Hematopoietic multipotent progenitor cell treated with erythropoietin and hydrocortisone succinate and interleukin-3 and kit ligand, for 4 days (in vitro differentiated cells): ENCODE measurements around the gene PRKAG2.
"Not testable (repeated sequence)": the region's sequence is repeated elsewhere in the genome, so short reads cannot be mapped to it uniquely, and the experiment has no call there.

Experiments used
- DNase-seq: peaks from one replicate; pipeline ENCODE4 v3.0.0-alpha.2; 2015

The PRKAG2 gene

DNA sequence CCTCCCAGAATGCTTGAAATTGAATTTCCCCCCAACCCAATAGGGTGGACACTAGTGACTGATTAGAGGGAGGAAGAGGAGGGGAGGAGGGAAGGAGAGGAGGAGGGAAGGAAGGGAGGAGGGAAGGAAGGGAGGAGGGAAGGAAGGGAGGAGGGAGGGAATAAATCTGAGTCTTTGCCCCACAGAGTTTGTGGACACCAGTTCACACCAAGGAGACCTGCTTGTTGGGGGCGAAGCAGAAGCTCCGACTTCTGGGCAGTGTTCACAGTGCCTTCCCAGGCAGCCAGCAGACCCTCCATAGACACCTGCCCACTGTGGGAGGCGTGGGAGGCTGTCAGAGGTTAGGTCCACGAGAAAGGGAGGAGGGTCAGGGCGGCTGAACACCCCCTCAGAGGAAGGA, 44.8 kb downstream of the PRKAG2 start:
- no peak for DNase-seq

DNA sequence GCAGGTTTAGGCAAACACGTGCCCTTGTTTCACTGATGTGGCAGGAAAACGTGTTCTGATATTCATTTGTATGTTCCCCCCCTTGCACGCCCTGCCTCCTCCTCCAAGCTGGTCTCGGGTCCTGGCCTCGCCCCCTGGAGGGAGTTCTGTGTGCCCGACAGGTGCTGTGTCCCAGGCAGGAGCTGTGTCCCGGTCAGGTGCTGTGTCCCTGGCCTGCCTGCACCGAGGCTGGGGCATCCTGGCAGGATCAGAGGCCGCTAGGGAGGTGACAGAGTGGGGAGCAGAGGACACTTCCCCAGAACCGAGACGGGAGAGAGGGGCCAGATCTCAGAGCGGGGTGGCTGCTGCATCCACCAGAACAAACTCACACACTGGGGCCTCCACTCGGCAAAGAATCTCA, 45.3 kb downstream of the PRKAG2 start:
- no peak for DNase-seq

DNA sequence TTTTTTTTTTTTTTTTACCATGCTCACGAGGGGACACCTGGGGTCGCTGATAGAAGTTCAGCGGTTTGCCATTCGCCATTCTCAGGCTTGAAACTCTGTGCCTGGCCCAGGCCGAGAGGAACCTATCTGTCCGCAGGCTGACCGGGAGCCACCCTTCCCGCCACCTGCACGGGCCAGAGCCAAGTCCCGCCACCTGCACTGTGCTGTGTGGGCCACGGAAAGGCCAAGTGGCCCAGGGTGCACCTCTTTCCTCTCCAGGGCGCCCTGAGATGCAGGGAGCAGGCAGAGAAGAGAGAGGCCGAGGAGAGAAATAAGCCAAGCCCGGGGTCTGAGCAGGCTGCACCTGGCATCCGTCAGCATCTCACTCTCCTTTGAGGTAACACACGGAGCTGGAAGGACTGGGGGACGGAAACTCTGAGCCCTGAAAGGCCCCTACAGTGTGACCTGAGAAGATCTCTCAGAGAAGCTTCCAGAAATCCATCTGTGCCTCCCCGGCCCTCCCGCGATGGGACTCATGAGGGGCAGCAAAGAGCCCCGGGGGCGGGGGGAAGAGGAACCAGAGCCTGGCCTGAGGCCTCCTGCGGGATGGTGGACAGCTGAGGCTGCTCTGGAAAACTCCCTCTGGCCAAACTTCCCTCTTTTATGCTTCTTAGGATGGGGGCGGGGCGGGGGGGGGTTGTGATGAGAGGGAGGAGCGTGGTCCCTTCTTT, 46.6 kb downstream of the PRKAG2 start:
- no peak for DNase-seq

DNA sequence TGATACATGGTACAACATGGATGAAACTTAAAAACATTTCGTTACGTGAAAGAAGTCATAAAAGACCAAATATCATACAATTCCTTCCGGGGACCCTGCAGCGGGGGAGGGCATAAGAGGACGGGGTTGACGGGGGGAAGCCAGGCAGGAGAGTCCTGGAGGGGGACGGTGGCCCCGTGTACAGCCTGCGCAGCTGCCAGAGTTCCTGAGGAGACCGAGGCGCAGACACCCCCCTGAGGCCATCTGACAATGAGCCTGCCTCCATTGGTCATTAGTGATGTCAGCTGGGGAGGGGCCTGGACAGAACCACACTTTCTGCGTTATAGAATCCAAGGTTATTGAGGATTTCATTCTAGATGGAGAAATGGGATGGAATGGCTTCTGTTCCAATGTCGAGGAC, 47.2 kb downstream of the PRKAG2 start:
- DNase-seq, result no peak

- DNase-seq, result no peak
Measured at GRCh38 chr7:151827620-151828019, 49.3 kb downstream of the PRKAG2 start.

- DNase-seq, result not testable (repeated sequence)
Measured at GRCh38 chr7:151826316-151826715, 50.6 kb downstream of the PRKAG2 start.

DNA sequence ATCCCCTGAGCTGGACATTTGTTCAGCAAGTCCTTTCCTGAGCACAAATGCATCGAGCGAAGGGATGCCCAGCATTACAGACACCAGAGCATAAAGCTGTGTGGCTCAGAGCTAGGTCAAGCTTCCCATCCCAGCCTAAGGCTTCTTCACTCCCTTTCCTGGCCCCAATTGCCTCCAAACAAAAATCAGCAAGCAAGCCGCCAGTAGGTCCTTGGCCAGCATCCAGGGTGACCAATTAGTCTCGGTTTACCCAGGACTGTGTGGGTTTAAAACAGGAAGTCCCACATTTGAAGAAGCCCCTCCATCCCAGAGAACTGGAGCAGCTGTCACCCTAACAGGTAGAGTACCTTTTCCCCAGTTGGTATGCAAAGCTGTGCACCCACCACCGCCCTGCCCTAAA, 51.2 kb downstream of the PRKAG2 start:
- DNase-seq, result no peak

DNA sequence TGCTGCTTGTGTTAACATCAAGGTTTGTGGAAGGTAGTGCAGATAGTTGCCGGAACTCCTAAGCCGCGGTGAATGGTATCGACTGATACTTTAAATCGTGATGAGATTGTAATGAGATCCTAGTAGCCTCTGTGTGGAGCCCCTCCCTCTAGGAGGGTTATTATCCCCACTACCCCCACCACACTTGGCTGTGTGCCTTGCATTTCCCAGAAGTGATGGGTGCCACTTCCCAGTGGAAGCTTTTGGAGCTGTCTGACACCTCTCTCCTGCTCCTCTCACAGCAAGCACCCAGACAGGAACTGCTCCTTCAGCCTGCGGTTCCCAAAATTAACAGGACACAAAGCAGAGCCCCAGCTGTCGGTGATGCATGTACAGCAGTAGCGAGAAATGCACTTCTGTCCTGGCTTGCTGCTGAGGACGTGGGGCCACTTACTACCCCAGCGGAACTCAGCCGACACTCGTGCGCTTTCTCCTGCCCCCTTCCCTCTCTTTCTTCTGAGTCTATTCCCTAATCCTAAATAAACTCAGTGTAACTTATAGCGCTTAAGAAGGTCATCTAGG, 52.5 kb downstream of the PRKAG2 start:
- DNase-seq, result no peak

GRCh38 chr7:151823566-151824372, 53.1 kb downstream of the PRKAG2 start:
- no peak for DNase-seq

GRCh38 chr7:151822541-151823181, 54.3 kb downstream of the PRKAG2 start:
- DNase-seq, result no peak

GRCh38 chr7:151821806-151822540, 54.9 kb downstream of the PRKAG2 start:
- no peak for DNase-seq

- no peak for DNase-seq
Measured at GRCh38 chr7:151821226-151821625, 55.7 kb downstream of the PRKAG2 start.

- no peak for DNase-seq
Measured at GRCh38 chr7:151820491-151821105, 56.3 kb downstream of the PRKAG2 start.

GRCh38 chr7:151819866-151820265, 57.0 kb downstream of the PRKAG2 start:
- DNase-seq, result no peak

GRCh38 chr7:151818674-151819519, 58.0 kb downstream of the PRKAG2 start:
- no peak for DNase-seq

DNA sequence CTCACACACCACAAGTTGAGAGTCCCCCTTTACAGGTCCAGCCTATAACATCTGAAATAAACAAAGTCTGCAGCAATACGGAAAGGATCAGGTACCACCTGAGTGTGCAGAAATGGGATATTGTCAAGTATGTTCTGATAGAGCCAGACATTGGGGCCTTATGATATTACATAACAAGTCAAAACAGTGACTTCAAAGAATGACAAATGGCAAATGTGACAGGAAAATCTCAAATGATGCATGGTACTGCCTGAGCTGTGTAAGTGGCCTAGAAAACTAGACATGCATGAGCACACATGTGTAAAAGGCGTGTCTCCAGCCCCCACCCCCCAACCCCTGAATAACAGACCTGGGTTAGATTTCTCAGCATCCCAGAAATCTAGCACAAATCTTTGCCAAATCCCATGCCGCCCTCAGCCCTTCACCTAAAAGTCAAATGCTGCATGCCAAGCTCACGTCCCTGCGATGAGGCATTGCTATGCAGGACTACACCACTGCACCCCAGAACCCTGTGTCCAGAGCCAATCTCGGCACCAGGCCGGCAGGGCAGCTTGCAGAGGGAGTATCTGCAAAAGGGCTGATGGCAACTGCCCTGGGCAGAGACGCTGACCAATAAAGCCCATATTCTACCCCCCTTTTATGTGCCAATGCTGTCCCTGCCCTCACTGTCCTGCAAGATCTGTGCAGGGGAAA, 58.8 kb downstream of the PRKAG2 start:
- DNase-seq, result no peak

- DNase-seq, result no peak
Measured at GRCh38 chr7:151817315-151817690, 59.6 kb downstream of the PRKAG2 start.

- no peak for DNase-seq
Measured at GRCh38 chr7:151816562-151817314, 60.2 kb downstream of the PRKAG2 start.

DNA sequence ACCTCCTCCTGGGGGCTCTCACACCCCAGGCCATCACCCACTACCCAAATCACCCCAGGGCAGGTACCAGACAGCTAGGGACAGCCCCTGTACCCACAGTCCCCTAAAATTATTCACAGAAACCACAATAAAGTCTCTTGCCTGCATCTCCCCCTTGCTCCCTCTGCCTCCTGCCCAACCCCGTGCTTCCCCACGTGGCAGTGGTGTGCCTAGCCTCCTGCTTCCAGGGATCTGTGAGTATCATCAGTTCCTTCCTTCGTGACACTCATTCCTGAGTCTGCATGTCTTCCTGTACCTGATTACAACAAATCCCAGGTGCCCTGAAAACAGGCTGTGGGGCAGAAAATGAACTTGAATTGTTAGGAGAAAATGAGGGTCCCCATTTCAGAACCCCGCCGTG, 61.5 kb downstream of the PRKAG2 start:
- no peak for DNase-seq

GRCh38 chr7:151814400-151815009, 62.4 kb downstream of the PRKAG2 start:
- DNase-seq, result no peak
